Epithelial cell of prostate (primary cell): ENCODE data around the gene PLEKHF1.
"Not testable (repeated sequence)": the region's sequence is repeated elsewhere in the genome, so short reads cannot be mapped to it uniquely, and the experiment has no call there.

Experiments used
- DNase-seq: peaks from one replicate; pipeline ENCODE4 v3.0.0-alpha.2; 2011; ENCODE audit warnings: low read depth, low spot score
- H3K27ac ChIP-seq: fragments of 450-650 bp; 2 replicates; pipeline ENCODE4 v1.5.1; 2017; ENCODE audit warnings: mild to moderate bottlenecking

Gene PLEKHF1

GRCh38 chr19:29662604-29663404 lies 2.5 kb upstream of the PLEKHF1 start:
- DNase-seq: no peak
- peak overlapping the region; percentile 87 for H3K27ac ChIP-seq

- DNase-seq: peak; percentile 60
- H3K27ac ChIP-seq: peak overlapping the region; percentile 87
Measured at GRCh38 chr19:29663861-29664752, 1.2 kb upstream of the PLEKHF1 start.

DNA sequence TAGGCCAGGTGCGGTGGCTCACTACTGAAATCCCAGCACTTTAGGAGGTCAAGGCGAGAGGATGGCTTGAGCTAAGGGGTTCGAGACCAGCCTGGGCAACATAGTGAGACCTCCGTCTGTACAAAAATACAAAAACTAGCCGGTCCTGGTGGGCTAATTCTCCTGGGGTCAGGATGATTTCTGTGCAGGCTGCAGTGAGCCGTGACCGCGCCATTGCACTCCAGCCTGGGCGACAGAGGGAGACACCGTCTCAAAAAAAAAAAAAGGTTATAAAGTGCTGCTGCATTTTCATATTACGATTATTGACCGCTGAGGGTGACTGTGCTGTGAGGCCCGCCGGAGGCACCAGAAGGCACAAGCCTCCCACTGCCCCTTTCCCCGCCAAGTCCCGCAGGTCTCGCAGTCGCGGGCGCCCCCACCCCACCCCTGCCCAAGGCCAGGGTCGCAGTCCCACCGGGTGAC lies 477 bp upstream of the PLEKHF1 start:
- peak overlapping the region; percentile 87 for H3K27ac ChIP-seq
- no peak for DNase-seq

DNA sequence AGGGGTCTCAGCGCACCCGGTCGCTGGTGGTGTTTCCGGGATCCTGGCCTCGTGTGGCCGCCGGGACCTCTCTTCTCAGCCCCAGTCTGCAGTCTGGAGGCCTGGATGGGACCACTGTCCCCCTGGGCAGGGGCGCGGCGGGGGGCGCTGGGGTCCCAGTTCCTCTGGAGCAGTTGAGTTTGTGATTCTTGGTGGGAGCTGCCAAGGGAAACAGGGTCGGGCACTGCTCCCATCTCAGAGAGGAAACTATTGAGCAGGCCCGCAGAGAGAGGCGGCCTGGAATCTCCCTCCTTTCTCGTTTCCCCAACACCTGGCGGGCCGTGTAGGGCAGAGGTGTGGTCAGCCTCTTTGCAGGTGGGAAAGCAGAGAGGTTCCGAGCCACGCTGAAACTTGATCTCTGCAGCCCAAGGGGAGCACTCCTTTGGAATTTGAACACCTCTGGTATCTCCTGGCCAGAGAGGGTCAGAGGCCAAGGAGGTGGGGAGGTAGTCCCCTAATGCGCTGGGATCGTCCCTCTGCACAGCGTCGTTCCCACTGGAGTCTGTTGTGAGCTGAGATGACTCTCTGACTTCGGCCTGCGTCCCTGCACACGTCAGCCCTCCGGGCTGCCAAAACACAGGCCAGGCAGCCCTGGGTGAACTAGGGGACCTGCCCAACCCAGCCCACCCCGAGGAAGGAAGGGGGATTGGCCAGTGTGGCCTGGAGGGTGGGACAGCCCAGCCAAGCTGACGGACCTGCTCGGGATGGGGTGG lies 741 bp downstream of the PLEKHF1 start:
- no peak for DNase-seq
- peak overlapping the region; percentile 87 for H3K27ac ChIP-seq

GRCh38 chr19:29666578-29667386 lies 1.5 kb downstream of the PLEKHF1 start:
- DNase-seq: no peak
- peak overlapping the region; percentile 87 for H3K27ac ChIP-seq

DNA sequence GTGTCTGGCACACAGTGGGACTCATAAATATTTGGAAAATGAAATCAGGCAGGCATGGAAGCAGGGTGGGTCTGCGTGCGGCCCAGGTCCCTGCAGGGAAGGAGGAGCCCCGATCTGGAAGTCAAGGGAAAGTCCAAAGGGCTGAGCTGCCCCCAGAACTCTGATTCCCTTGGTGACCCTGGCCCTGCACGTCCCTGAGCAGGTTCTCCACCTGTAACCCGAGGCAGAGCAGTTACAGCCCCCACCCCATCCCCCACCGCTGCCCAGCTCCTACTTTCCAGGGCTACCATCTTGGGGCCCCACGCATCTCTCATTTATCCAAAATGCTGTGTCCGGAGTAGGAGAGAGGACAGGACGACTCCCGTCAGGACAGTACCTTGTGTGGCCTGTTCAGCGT lies 2.1 kb downstream of the PLEKHF1 start:
- DNase-seq: no peak
- no peak overlapping the region for H3K27ac ChIP-seq

DNA sequence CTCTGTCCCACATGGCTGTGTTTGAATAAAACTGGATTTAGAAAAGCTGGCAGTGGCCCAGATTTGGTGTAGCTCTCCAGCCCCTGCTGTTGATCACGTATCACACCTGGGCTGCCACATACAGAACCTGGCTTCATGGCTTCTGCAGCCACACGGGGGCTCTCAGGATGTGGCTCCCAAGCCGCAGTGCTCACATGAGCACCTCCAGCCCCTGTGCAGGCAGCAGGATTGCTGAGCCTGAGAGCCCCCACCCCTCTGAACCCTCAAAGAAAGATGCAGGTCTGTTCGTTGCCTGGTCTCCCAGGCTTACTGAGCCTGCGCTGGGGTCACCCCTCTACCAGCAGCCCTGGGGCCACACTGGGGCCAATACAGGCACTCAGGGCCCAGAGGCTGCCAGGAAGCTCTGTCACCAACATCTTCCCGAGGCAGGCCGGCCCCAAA lies 2.7 kb downstream of the PLEKHF1 start:
- H3K27ac ChIP-seq: peak overlapping the region; percentile 41
- DNase-seq: no peak

DNA sequence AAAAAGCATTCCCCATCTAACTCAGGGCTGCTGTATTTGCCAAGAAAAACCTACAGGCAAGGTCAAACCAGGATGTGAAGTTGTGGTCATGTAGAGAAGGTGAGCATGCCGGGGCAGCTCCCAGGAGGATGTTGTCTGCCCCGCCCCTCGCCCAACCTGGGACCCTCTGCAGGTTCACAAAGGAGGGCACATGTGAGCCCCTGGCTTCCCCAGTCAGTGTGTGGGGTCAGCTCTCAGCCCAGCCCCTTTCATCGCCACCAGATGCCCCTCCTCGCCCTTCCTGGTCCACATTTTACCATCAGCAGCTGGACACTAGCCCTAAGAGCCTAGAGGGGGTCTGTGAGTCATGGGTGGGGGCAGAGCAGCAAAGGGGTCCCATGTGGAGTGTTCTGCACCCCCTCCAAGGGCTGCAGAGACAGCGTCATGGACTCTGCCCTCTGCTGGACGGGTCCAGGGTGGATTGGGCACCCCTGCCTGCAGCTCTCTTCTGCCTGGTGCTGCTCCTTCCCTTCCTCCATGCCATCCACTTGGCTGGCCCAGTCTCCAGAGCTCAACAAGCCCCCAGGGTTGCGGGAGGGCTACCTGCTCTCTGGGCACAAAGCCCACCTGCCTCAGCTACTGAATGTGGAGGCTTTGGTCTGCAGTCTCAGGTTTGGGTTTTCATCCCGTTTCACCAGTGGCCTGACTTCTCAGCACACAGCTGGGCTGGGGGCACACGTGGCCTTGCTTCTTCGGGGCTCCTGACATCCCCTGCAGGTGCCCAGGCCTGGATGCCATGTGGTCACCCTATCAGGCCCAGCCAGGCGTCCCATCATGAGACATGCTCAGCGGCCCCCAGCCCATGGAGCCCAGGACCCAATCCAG lies 3.7 kb downstream of the PLEKHF1 start:
- peak overlapping the region; percentile 41 for H3K27ac ChIP-seq
- no peak for DNase-seq

DNA sequence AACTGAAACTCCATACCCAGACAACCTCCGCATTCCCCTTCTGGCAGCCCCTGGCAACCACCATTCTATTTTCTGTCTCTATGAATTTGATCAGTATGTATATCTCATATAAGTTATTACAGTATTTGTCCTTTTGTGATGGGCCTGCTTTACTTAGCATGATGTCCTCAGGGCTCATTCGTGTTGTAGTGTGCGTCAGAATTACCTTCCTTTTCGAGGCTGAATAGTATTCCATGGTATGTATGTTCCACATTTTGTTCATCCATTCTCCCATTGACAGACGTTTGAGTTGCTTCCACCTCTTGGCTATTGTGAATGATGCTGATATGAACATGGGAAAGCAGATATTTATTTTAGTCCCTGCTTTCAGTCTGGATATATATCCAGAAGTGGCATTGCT lies 5.0 kb downstream of the PLEKHF1 start:
- no peak overlapping the region for H3K27ac ChIP-seq
- no peak for DNase-seq

DNA sequence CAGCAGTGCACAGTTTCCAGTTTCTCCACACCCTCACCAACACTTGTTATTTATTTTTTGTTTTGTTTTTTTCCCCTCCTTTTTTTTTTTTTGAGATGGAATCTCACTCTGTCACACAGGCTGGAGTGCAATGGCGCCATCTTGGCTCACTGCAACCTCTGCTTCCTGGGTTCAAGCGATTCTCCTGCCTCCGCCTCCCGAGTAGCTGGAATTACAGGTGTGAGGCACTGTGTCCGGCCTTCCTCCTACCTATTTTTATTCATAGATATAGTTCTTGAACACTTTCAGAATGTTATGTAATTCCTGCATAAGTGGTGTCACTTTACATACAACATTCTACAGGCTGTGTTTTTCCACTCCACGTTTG lies 5.7 kb downstream of the PLEKHF1 start:
- not testable (repeated sequence) for DNase-seq
- peak overlapping the region; percentile 4 for H3K27ac ChIP-seq

GRCh38 chr19:29671393-29672160 lies 6.3 kb downstream of the PLEKHF1 start:
- peak overlapping the region; percentile 4 for H3K27ac ChIP-seq
- DNase-seq: peak; percentile 45

- H3K27ac ChIP-seq: peak overlapping the region; percentile 4
- no peak for DNase-seq
Measured at GRCh38 chr19:29672319-29672932, 7.2 kb downstream of the PLEKHF1 start.

- no peak overlapping the region for H3K27ac ChIP-seq
- no peak for DNase-seq
Measured at GRCh38 chr19:29672933-29673336, 7.7 kb downstream of the PLEKHF1 start.

DNA sequence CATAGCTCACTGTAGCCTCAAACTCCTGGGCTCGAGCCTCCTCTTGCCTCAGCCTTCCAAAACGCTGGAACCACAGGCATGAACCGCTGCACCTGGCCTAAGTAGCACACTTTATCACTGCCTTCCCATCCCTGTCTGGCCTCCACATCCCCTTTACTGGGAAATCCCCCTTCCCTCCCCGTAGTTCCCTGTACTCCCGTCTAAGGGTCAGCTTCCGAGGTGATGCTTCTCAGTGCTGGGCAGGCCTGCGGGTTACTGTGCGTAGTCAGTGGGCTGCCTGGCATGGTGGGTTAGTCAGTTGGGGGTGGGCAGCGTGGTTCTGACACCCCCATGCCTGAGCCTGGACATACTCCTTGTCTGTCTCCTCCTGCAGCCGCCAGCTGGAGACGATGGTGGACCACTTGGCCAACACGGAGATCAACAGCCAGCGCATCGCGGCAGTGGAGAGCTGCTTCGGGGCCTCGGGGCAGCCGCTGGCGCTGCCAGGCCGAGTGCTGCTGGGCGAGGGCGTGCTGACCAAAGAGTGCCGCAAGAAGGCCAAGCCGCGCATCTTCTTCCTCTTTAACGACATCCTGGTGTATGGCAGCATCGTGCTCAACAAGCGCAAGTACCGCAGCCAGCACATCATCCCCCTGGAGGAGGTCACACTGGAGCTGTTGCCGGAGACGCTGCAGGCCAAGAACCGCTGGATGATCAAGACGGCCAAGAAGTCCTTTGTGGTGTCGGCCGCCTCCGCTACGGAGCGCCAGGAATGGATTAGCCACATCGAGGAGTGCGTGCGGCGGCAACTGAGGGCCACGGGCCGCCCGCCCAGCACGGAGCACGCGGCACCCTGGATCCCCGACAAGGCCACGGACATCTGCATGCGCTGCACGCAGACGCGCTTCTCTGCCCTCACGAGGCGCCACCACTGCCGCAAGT lies 8.4 kb downstream of the PLEKHF1 start:
- no peak for DNase-seq
- no peak overlapping the region for H3K27ac ChIP-seq

GRCh38 chr19:29674374-29675119 lies 9.3 kb downstream of the PLEKHF1 start:
- no peak for DNase-seq
- no peak overlapping the region for H3K27ac ChIP-seq

GRCh38 chr19:29675120-29675649 lies 9.9 kb downstream of the PLEKHF1 start:
- H3K27ac ChIP-seq: no peak overlapping the region
- no peak for DNase-seq
